B cell (primary cell): Measurements from ENCODE around the gene EYA3. TPM values are rescaled to one million over a fixed set of nuclear protein-coding genes. Genes with fewer than 3 reads are reported as not detected.
A peak's percentile ranks its signal among the peaks of the same experiment; 100 is the strongest.

ENCODE experiments used
- ATAC-seq: fragments of 200-7000 bp; cut with Tn5 transposase; one replicate; pipeline ENCODE4 v1.10.0; 2021; ENCODE audit warnings: low read depth, mild to moderate bottlenecking, moderate number of reproducible peaks, moderate library complexity
- CTCF ChIA-PET: fragments of 350-600 bp; sonication (Branson Sonifier 250); formaldehyde crosslinking; loops from one replicate; lab custom pipeline; 2021; ENCODE audit warnings: antibody characterized with exemption, inconsistent platforms; lab: Charles Lee
- POLR2A ChIA-PET: fragments of 350-600 bp; sonication (Branson Sonifier 250); formaldehyde crosslinking; loops from one replicate; lab custom pipeline; 2021; ENCODE audit warnings: antibody characterized with exemption; lab: Charles Lee
- DNase-seq: peaks from one replicate; pipeline ENCODE4 v3.0.0; 2013
- H2AFZ ChIP-seq: 2 replicates; pipeline ENCODE4 v1.6.1; 2012; ENCODE audit warnings: mild to moderate bottlenecking, low read depth, low read length; ENCODE audit not compliant: insufficient read depth, poor library complexity, severe bottlenecking
- H3K27ac ChIP-seq, 2 donors: 1 replicate in 1 of 2; 2 replicates in 1 of 2; pipeline ENCODE4 v1.5.1; 2012 to 2013; ENCODE audit warnings: low read length in 2 of 2, mild to moderate bottlenecking in 2 of 2, moderate library complexity in 1 of 2
- H3K27me3 ChIP-seq, 4 experiments: fragments of 200-600 bp in 1 of 4; sonication (generic) in 1 of 4; replicated peaks in 1 of 4; 1 replicate in 2 of 4; 2 replicates in 2 of 4; pipeline versions ENCODE4 v1.6.1 to v1.7.0; 2013 to 2016; ENCODE audit warnings: low read length in 3 of 4, mild to moderate bottlenecking in 2 of 4, mixed read lengths in 1 of 4, moderate library complexity in 1 of 4; ENCODE audit not compliant: insufficient read depth in 4 of 4, control insufficient read depth in 3 of 4; ENCODE audit errors: control extremely low read depth in 1 of 4
- H3K36me3 ChIP-seq, 2 experiments: replicated peaks in 1 of 2; 1 replicate in 1 of 2; 2 replicates in 1 of 2; pipeline versions ENCODE4 v1.6.1 to v1.7.1; 2013; ENCODE audit warnings: low read length in 1 of 2; ENCODE audit not compliant: insufficient read depth in 2 of 2, control insufficient read depth in 1 of 2; ENCODE audit errors: control extremely low read depth in 1 of 2, extremely low read depth in 1 of 2
- H3K4me1 ChIP-seq, 2 donors: fragments of 200-600 bp in 1 of 2; sonication (generic) in 1 of 2; 1 replicate in 1 of 2; 2 replicates in 1 of 2; pipeline versions ENCODE4 v1.5.1 to v1.6.1; 2013 to 2017; ENCODE audit warnings: low read length in 2 of 2; ENCODE audit not compliant: control insufficient read depth in 2 of 2, insufficient read depth in 2 of 2
- H3K4me2 ChIP-seq: replicated peaks from 2 replicates; pipeline ENCODE3; 2012; ENCODE audit warnings: mild to moderate bottlenecking, low read depth, low read length; ENCODE audit not compliant: poor library complexity, severe bottlenecking
- H3K4me3 ChIP-seq, 5 experiments: fragments of 200-600 bp in 1 of 5; sonication (generic) in 1 of 5; 1 replicate in 3 of 5; 2 replicates in 2 of 5; pipeline versions ENCODE4 v1.5.1 to v1.7.0; 2011 to 2016; ENCODE audit warnings: low read length in 4 of 5, mild to moderate bottlenecking in 4 of 5, low read depth in 2 of 5, control low read depth in 1 of 5, moderate library complexity in 1 of 5; ENCODE audit not compliant: insufficient read depth in 1 of 5; ENCODE audit errors: control extremely low read depth in 1 of 5, extremely low read depth in 1 of 5
- H3K79me2 ChIP-seq: fragments of 200-600 bp; sonication (generic); one replicate; pipeline ENCODE4 v1.6.0; 2016; ENCODE audit warnings: low read length; ENCODE audit not compliant: control insufficient read depth, insufficient read depth
- H3K9ac ChIP-seq: fragments of 200-600 bp; sonication (generic); 2 replicates; pipeline ENCODE4 v1.6.1; 2017; ENCODE audit warnings: mild to moderate bottlenecking, low read length, moderate library complexity
- H3K9me3 ChIP-seq, 3 donors: one replicate each; pipeline versions ENCODE4 v1.6.1 to v1.7.1; 2013; ENCODE audit warnings: low read length in 2 of 3; ENCODE audit not compliant: control insufficient read depth in 2 of 3, insufficient read depth in 1 of 3; ENCODE audit errors: control extremely low read depth in 1 of 3
- H4K20me1 ChIP-seq: 2 replicates; pipeline ENCODE4 v1.6.0; 2012; ENCODE audit warnings: mild to moderate bottlenecking, low read length; ENCODE audit not compliant: insufficient read depth, control insufficient read depth, poor library complexity, severe bottlenecking
- H3K27ac Mint-ChIP-seq: one replicate; pipeline ENCODE4 v1.8.0; 2021; ENCODE audit warnings: mixed read lengths
- H3K27me3 Mint-ChIP-seq: one replicate; pipeline ENCODE4 v1.8.0; 2021; ENCODE audit warnings: mixed read lengths
- H3K4me1 Mint-ChIP-seq: one replicate; pipeline ENCODE4 v1.8.0; 2021; ENCODE audit warnings: mixed read lengths
- H3K4me3 Mint-ChIP-seq: one replicate; pipeline ENCODE4 v1.8.0; 2021; ENCODE audit warnings: mixed read lengths
- H3K9me3 Mint-ChIP-seq: one replicate; pipeline ENCODE4 v1.8.0; 2022; ENCODE audit warnings: mixed read lengths; ENCODE audit not compliant: insufficient read depth
- EZH2 ChIP-seq: IDR thresholded peaks from 2 replicates; pipeline ENCODE4 v1.6.1; 2012; ENCODE audit warnings: borderline replicate concordance, low read depth, mild to moderate bottlenecking, moderate library complexity, low read length; ENCODE audit not compliant: insufficient read depth, poor library complexity, severe bottlenecking
- WGBS: methylation state at CpG from one replicate; pipeline ENCODE4 v1.1.5; 2013; ENCODE audit warnings: missing lambda C conversion rate; ENCODE audit not compliant: insufficient coverage; 5-methylcytosine and 5-hydroxymethylcytosine counted together
- intact Hi-C: fragments of 100-400 bp; cut with micrococcal nuclease; formaldehyde crosslinking; loops from one replicate; pipeline ENCODE4 v1.10.0; 2022
- polyA plus RNA-seq: library from polyadenylated mRNA; depleted of rRNA; stranded (reverse); fragments of >200 nt; gene quantifications from 2 replicates; pipeline ENCODE4 v1.2.3, GENCODE V29; 2012
- total RNA-seq, 2 donors: library from RNA; stranded (reverse); fragments of 120-200 nt in 1 of 2; gene quantifications; 1 replicate in 1 of 2; 2 replicates in 1 of 2; pipeline versions ENCODE4 v1.2.3 to v1.2.4, GENCODE V29; 2013 to 2022
- TF ChIP-seq, protein P1 (sequence below): fragments of 200-600 bp; IDR thresholded peaks from one replicate; pipeline ENCODE4 v1.8.0; 2022; ENCODE audit warnings: antibody characterized with exemption, mild to moderate bottlenecking

EYA3 gene
- total and polyA plus RNA-seq, 2 donors (not counting 1 experiment from before 2014, with no cell fraction given) = 14.1 to 31.3 TPM

DNA sequence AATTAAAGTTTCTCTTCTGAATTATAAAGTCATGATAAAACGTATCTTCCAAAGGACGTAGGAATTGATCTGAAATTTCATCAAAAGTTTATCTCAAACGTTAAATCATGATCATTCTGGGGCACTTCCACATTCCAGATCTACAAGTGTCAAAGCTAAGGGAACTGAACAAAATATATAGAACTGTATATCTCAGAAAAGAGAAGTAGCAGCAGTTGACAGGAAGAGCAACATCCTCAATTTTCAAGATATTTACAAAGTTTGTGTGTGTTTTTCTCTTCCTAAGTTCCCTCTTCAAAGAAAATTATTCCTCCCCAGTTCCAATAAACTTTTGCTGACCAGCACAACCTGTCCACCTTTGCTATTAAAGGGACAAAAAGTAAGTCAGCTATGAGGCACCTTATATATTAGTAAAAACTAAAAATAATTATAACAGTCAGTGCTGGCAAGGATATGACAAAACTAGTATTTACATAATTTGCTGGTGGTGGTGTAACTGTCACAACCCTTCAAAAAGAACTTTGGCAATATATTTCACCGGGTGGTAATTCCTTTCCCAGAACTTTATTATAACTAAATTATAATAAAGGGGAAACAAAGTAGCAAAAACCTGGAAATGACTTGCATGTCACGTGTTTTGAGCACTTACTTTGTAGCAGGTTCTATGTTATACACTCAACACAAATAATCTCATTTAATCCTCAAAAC, 38.5 kb upstream of the EYA3 start:
- H3K4me1 ChIP-seq = peaks cover 28 to 29% of the 10 kb centered on the region in 2 donors
- H3K4me3 ChIP-seq = peak overlapping the region in 2 of 5 experiments; percentile 5 to 68
- Mint-ChIP-seq H3K27ac (no peak overlapping the region), H3K9me3 (no peaks in the 10 kb centered on the region), H3K4me3 (peak overlapping the region; percentile 55), H3K4me1 (peaks cover 39% of the 10 kb centered on the region), H3K27me3 (no peaks in the 10 kb centered on the region)
- H3K9ac ChIP-seq = no peak overlapping the region
- no peaks in the 10 kb centered on the region for H3K79me2 ChIP-seq
- H3K27ac ChIP-seq = peak overlapping the region; percentile 2 to 41
- H2AFZ ChIP-seq = no peak overlapping the region
- peak overlapping the region; percentile 53 for H3K4me2 ChIP-seq
- H3K36me3 ChIP-seq = no peaks in the 10 kb centered on the region
- TF ChIP-seq, protein P1, sequence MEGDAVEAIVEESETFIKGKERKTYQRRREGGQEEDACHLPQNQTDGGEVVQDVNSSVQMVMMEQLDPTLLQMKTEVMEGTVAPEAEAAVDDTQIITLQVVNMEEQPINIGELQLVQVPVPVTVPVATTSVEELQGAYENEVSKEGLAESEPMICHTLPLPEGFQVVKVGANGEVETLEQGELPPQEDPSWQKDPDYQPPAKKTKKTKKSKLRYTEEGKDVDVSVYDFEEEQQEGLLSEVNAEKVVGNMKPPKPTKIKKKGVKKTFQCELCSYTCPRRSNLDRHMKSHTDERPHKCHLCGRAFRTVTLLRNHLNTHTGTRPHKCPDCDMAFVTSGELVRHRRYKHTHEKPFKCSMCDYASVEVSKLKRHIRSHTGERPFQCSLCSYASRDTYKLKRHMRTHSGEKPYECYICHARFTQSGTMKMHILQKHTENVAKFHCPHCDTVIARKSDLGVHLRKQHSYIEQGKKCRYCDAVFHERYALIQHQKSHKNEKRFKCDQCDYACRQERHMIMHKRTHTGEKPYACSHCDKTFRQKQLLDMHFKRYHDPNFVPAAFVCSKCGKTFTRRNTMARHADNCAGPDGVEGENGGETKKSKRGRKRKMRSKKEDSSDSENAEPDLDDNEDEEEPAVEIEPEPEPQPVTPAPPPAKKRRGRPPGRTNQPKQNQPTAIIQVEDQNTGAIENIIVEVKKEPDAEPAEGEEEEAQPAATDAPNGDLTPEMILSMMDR = no peak
- no peak for ATAC-seq
- no peaks in the 10 kb centered on the region for H3K9me3 ChIP-seq
- no peaks in the 10 kb centered on the region for H3K27me3 ChIP-seq
- ChIA-PET POLR2A (no interaction called here), CTCF (interaction anchor here (0.6 to 1.0 kb wide), 2 partner anchors 28 to 36 kb away, joined by 4 read pairs; no protein-coding TSS in a partner anchor)
- H4K20me1 ChIP-seq = no peaks in the 10 kb centered on the region
- peak; percentile 42 for DNase-seq
- no CpG with 5 or more reads among the region's 5 CpGs for WGBS
- intact Hi-C loops = loop anchor here (2.0 kb wide), 1 partner anchor 46 kb away; no protein-coding TSS in a partner anchor

GRCh38 chr1:28126212-28126611, 37.8 kb upstream of the EYA3 start:
- no peaks in the 10 kb centered on the region for H3K9me3 ChIP-seq
- TF ChIP-seq, protein P1 = no peak
- no peak for TF ChIP-seq EZH2
- ChIA-PET POLR2A (no interaction called here), CTCF (interaction anchor here (0.6 to 1.0 kb wide), 2 partner anchors 27 to 35 kb away, joined by 4 read pairs; no protein-coding TSS in a partner anchor)
- no peaks in the 10 kb centered on the region for H4K20me1 ChIP-seq
- DNase-seq (no peak), ATAC-seq (no peak)
- no CpG with 5 or more reads among the region's 3 CpGs for WGBS
- H3K27ac ChIP-seq = peak overlapping the region in 1 of 2 donors; percentile 27
- H3K79me2 ChIP-seq = no peaks in the 10 kb centered on the region
- Mint-ChIP-seq H3K4me3 (no peak overlapping the region), H3K27ac (no peak overlapping the region), H3K27me3 (no peaks in the 10 kb centered on the region), H3K4me1 (peaks cover 37% of the 10 kb centered on the region), H3K9me3 (no peaks in the 10 kb centered on the region)
- peaks cover 28 to 29% of the 10 kb centered on the region in 2 donors for H3K4me1 ChIP-seq
- no peaks in the 10 kb centered on the region for H3K27me3 ChIP-seq
- peak overlapping the region in 1 of 5 experiments; percentile 68 for H3K4me3 ChIP-seq
- H2AFZ ChIP-seq = no peak overlapping the region
- intact Hi-C loops = loop anchor here (2.0 kb wide), 1 partner anchor 47 kb away; no protein-coding TSS in a partner anchor
- peak overlapping the region; percentile 53 for H3K4me2 ChIP-seq
- H3K9ac ChIP-seq = no peak overlapping the region
- no peaks in the 10 kb centered on the region for H3K36me3 ChIP-seq
